HepG2 (cell line): ENCODE results near the gene MTMR10. TPM values are rescaled to one million over a fixed set of nuclear protein-coding genes. Genes with fewer than 3 reads are reported as not detected.
A peak's percentile ranks its signal among the peaks of the same experiment; 100 is the strongest.

Experiments used
- ARHGAP35 ChIP-seq: sonication (generic); formaldehyde crosslinking; IDR thresholded peaks from 2 replicates; pipeline ENCODE4 v1.9.0; 2022; ENCODE audit warnings: mild to moderate bottlenecking, inconsistent platforms, moderate library complexity, missing genetic modification reagents, borderline replicate concordance
- ARID3A ChIP-seq: IDR thresholded peaks from 2 replicates; pipeline ENCODE4 v1.6.1; 2012; ENCODE audit warnings: low read depth, low read length, improper control_type of control experiment
- CC2D1A ChIP-seq: sonication (generic); formaldehyde crosslinking; IDR thresholded peaks from 2 replicates; pipeline ENCODE4 v1.8.1; 2023; ENCODE audit warnings: mild to moderate bottlenecking, missing genetic modification reagents
- DR1 ChIP-seq: sonication (generic); formaldehyde crosslinking; IDR thresholded peaks from 2 replicates; pipeline ENCODE4 v1.8.0; 2021; ENCODE audit warnings: mild to moderate bottlenecking, missing genetic modification reagents, inconsistent platforms
- HNRNPH1 ChIP-seq: fragments of 200-400 bp; formaldehyde crosslinking; optimal IDR thresholded peaks from 2 replicates; pipeline ENCODE3; 2017; ENCODE audit warnings: mild to moderate bottlenecking, low read depth, low read length
- MNT ChIP-seq: fragments of 450-650 bp; IDR thresholded peaks from 2 replicates; pipeline ENCODE4 v1.6.1; 2016
- NFATC3 ChIP-seq: sonication (generic); formaldehyde crosslinking; IDR thresholded peaks from 2 replicates; pipeline ENCODE4 v1.5.1; 2020; ENCODE audit warnings: mild to moderate bottlenecking, missing genetic modification reagents
- POLR2A ChIP-seq, 2 experiments: IDR thresholded peaks; 2 replicates each; pipeline ENCODE4 v1.6.1; 2011; ENCODE audit warnings: low read depth in 2 of 2, low read length in 2 of 2, mild to moderate bottlenecking in 1 of 2, moderate library complexity in 1 of 2; ENCODE audit not compliant: insufficient read depth in 1 of 2
- PRMT3 ChIP-seq: sonication (generic); formaldehyde crosslinking; IDR thresholded peaks from 2 replicates; pipeline ENCODE4 v1.8.1; 2022; ENCODE audit warnings: low read depth, mild to moderate bottlenecking, moderate library complexity, missing genetic modification reagents, borderline replicate concordance
- RNF219 ChIP-seq: sonication (generic); formaldehyde crosslinking; IDR thresholded peaks from 2 replicates; pipeline ENCODE4 v1.5.0; 2020; ENCODE audit warnings: mild to moderate bottlenecking, missing genetic modification reagents
- SIX4 ChIP-seq: sonication (generic); formaldehyde crosslinking; IDR thresholded peaks from 2 replicates; pipeline ENCODE4 v1.4.0; 2020; ENCODE audit warnings: missing genetic modification reagents
- SNAPC2 ChIP-seq: sonication (generic); formaldehyde crosslinking; IDR thresholded peaks from 2 replicates; pipeline ENCODE4 v1.8.1; 2022; ENCODE audit warnings: mild to moderate bottlenecking, missing genetic modification reagents
- TCF7 ChIP-seq: sonication (generic); IDR thresholded peaks from 2 replicates; pipeline ENCODE4 v1.6.1; 2016; ENCODE audit warnings: antibody characterized with exemption, low read depth
- XBP1 ChIP-seq: sonication (generic); formaldehyde crosslinking; IDR thresholded peaks from 2 replicates; pipeline ENCODE4 v1.5.0; 2020; ENCODE audit warnings: missing genetic modification reagents
- ZNF512 ChIP-seq: sonication (generic); formaldehyde crosslinking; IDR thresholded peaks from 2 replicates; pipeline ENCODE4 v1.4.0; 2020; ENCODE audit warnings: mild to moderate bottlenecking, missing genetic modification reagents
- ZNF546 ChIP-seq: sonication (generic); formaldehyde crosslinking; conservative IDR thresholded peaks from 2 replicates; pipeline ENCODE4 v1.8.1; 2023; ENCODE audit warnings: mild to moderate bottlenecking, missing genetic modification reagents
- ZNF574 ChIP-seq: sonication (generic); formaldehyde crosslinking; IDR thresholded peaks from 2 replicates; pipeline ENCODE4 v1.4.0; 2020; ENCODE audit warnings: missing genetic modification reagents
- ZNF788 ChIP-seq: sonication (generic); formaldehyde crosslinking; IDR thresholded peaks from 2 replicates; pipeline ENCODE4 v1.5.0; 2020; ENCODE audit warnings: mild to moderate bottlenecking, missing genetic modification reagents, borderline replicate concordance
- ZSCAN29 ChIP-seq: sonication (generic); formaldehyde crosslinking; conservative IDR thresholded peaks from 2 replicates; pipeline ENCODE4 v1.4.0; 2020; ENCODE audit warnings: mild to moderate bottlenecking, missing genetic modification reagents
- polyA plus RNA-seq, 8 experiments: library from polyadenylated mRNA; depleted of rRNA in 3 of 8; stranded (reverse) in 7 of 8; unstranded in 1 of 8; fragments of >200 nt; fragmentation: Illumina TruSeq in 4 of 8; extraction: Trizol in 4 of 8; gene quantifications; 2 replicates each; pipeline versions ENCODE4 v1.2.1 to v1.2.3, GENCODE V29; 2011 to 2016; ENCODE audit warnings: low read depth in 4 of 8, missing spikeins in 1 of 8, mixed read lengths in 1 of 8; ENCODE audit not compliant: insufficient read depth in 1 of 8
- total RNA-seq, 5 experiments: library from RNA; depleted of rRNA; stranded (reverse); fragments of >200 nt; fragmentation: Illumina TruSeq; extraction: Trizol; gene quantifications; 2 replicates each; pipeline ENCODE4 v1.2.3, GENCODE V29; 2016; ENCODE audit warnings: low read depth in 1 of 5

Gene MTMR10
- total and polyA plus RNA-seq, 2 of the 13 experiments (the other 11 are each of a cell fraction or from before 2014, with no cell fraction given): 10.2 to 17.4 TPM

- TF ChIP-seq POLR2A (IDR thresholded peaks at IDR 0.05; ENCODE audit: insufficient read depth in 1 of 2, low read depth in 2 of 2, low read length in 2 of 2) (peak; percentile 73 to 91; a peak in 3 of 4 replicates), SIX4 (CRISPR knock-in tag) (peak; percentile 78; the same call in 1 of the 2 replicates), PRMT3 (CRISPR knock-in tag) (peak; percentile 70), ZNF788 (CRISPR knock-in tag) (peak; percentile 97), CC2D1A (peak; percentile 92; the same call in 1 of the 2 replicates), XBP1 (CRISPR knock-in tag) (no peak), ZNF546 (0 out of 2 replicates have a peak, but pooled peaks have one; percentile 39), RNF219 (no peak), ZSCAN29 (CRISPR knock-in tag) (0 out of 2 replicates have a peak, but pooled peaks have one; percentile 59), SNAPC2 (CRISPR knock-in tag) (no peak), NFATC3 (CRISPR knock-in tag) (no peak), TCF7 (no peak), ARID3A (no peak; the same call in 1 of the 2 replicates), ZNF574 (peak; percentile 91), ZNF512 (no peak), ARHGAP35 (CRISPR knock-in tag) (peak; percentile 84; the same call in 1 of the 2 replicates), HNRNPH1 (no peak), DR1 (CRISPR knock-in tag) (peak; percentile 73; the same call in 1 of the 2 replicates), MNT (peak; percentile 26; the same call in 1 of the 2 replicates)
These were observed 87.8 kb downstream of the MTMR10 start, which contains the start of gene FAN1 (continued) for GRCh38 chr15:30903497-30904187.
